ENCODE results near the gene MYZAP. TPM values are rescaled to one million over a fixed set of nuclear protein-coding genes. Genes with fewer than 3 reads are reported as not detected.

MYZAP gene
- total and polyA plus RNA-seq, 3 experiments from 2014 or later, result not detected

GRCh38 chr15:57597431-57597830 is 5.7 kb downstream of the MYZAP start:
- Mint-ChIP-seq H3K9me3 (no peaks in the 10 kb centered on the region), H3K36me3 (no peaks in the 10 kb centered on the region), H3K4me1 (peaks cover 0 to 4% (median 0%) of the 10 kb centered on the region in 3 donors), H3K4me3 (no peak overlapping the region), H3K27ac (no peak overlapping the region), H3K27me3 (peaks cover 6 to 19% of the 10 kb centered on the region in 2 donors)
- POLR2A ChIA-PET, result no interaction called here
- CTCF ChIA-PET, result no interaction called here
- no peak for DNase-seq
- Histone ChIP-seq H3K9me3 (ENCODE audit: low read length) (no peaks in the 10 kb centered on the region), H3K4me1 (ENCODE audit: insufficient read depth, low read length) (no peaks in the 10 kb centered on the region), H3K36me3 (ENCODE audit: insufficient read depth, low read length) (no peaks in the 10 kb centered on the region), H3K4me3 (ENCODE audit: low read length) (no peak overlapping the region), H3K27me3 (ENCODE audit: insufficient read depth, low read length, poor library complexity, severe bottlenecking) (no peaks in the 10 kb centered on the region), H3K27ac (ENCODE audit: low read depth, low read length) (no peak overlapping the region)

GRCh38 chr15:57598346-57598745 is 6.6 kb downstream of the MYZAP start:
- no peaks in the 10 kb centered on the region for H3K36me3 Mint-ChIP-seq

GRCh38 chr15:57599296-57599810 is 7.6 kb downstream of the MYZAP start:
- Histone ChIP-seq H3K4me3 (ENCODE audit: low read length) (no peak overlapping the region), H3K4me1 (ENCODE audit: insufficient read depth, low read length) (no peaks in the 10 kb centered on the region), H3K27me3 (ENCODE audit: insufficient read depth, low read length, poor library complexity, severe bottlenecking) (no peaks in the 10 kb centered on the region), H3K36me3 (ENCODE audit: insufficient read depth, low read length) (no peaks in the 10 kb centered on the region), H3K9me3 (ENCODE audit: low read length) (no peaks in the 10 kb centered on the region), H3K27ac (ENCODE audit: low read depth, low read length) (no peak overlapping the region)
- no peak overlapping the region for H3K27ac Mint-ChIP-seq
- H3K9me3 Mint-ChIP-seq, result no peaks in the 10 kb centered on the region
- ChIA-PET POLR2A (no interaction called here), CTCF (interaction anchor here (0.8 kb wide), 1 partner anchor 38 kb away, joined by 3 read pairs; no protein-coding TSS in a partner anchor)
- peaks cover 5 to 11% of the 10 kb centered on the region in 2 donors for H3K27me3 Mint-ChIP-seq
- no peak for DNase-seq
- no peaks in the 10 kb centered on the region for H3K4me1 Mint-ChIP-seq
- H3K36me3 Mint-ChIP-seq, result no peaks in the 10 kb centered on the region
- no peak overlapping the region for H3K4me3 Mint-ChIP-seq

More at GRCh38 chr15:57598346-57598745, 6.6 kb downstream of the MYZAP start:
- Mint-ChIP-seq H3K9me3 (no peaks in the 10 kb centered on the region), H3K4me3 (no peak overlapping the region), H3K27ac (no peak overlapping the region), H3K27me3 (peaks cover 5 to 18% of the 10 kb centered on the region in 2 donors), H3K4me1 (no peaks in the 10 kb centered on the region)
- POLR2A ChIA-PET, result no interaction called here
- no peak for DNase-seq
- Histone ChIP-seq H3K27ac (ENCODE audit: low read depth, low read length) (no peak overlapping the region), H3K27me3 (ENCODE audit: insufficient read depth, low read length, poor library complexity, severe bottlenecking) (no peaks in the 10 kb centered on the region), H3K36me3 (ENCODE audit: insufficient read depth, low read length) (no peaks in the 10 kb centered on the region), H3K4me1 (ENCODE audit: insufficient read depth, low read length) (no peaks in the 10 kb centered on the region), H3K4me3 (ENCODE audit: low read length) (no peak overlapping the region), H3K9me3 (ENCODE audit: low read length) (no peaks in the 10 kb centered on the region)
- CTCF ChIA-PET, result no interaction called here

GRCh38 chr15:57600197-57600596 is 8.5 kb downstream of the MYZAP start:
- Mint-ChIP-seq H3K9me3 (no peaks in the 10 kb centered on the region), H3K4me3 (no peak overlapping the region), H3K27me3 (peaks cover 5 to 16% of the 10 kb centered on the region in 2 donors), H3K36me3 (no peaks in the 10 kb centered on the region), H3K27ac (no peak overlapping the region), H3K4me1 (no peaks in the 10 kb centered on the region)
- Histone ChIP-seq H3K27me3 (ENCODE audit: insufficient read depth, low read length, poor library complexity, severe bottlenecking) (no peaks in the 10 kb centered on the region), H3K27ac (ENCODE audit: low read depth, low read length) (no peak overlapping the region), H3K9me3 (ENCODE audit: low read length) (no peaks in the 10 kb centered on the region), H3K4me3 (ENCODE audit: low read length) (no peak overlapping the region), H3K36me3 (ENCODE audit: insufficient read depth, low read length) (no peaks in the 10 kb centered on the region), H3K4me1 (ENCODE audit: insufficient read depth, low read length) (no peaks in the 10 kb centered on the region)
- POLR2A ChIA-PET, result no interaction called here
- CTCF ChIA-PET, result no interaction called here
- no peak for DNase-seq

GRCh38 chr15:57604507-57604906 is 12.8 kb downstream of the MYZAP start:
- no peaks in the 10 kb centered on the region for H3K9me3 Mint-ChIP-seq
- peak overlapping the region in 1 of 8 donors; percentile 81 for H3K27ac Mint-ChIP-seq
- H3K36me3 ChIP-seq (ENCODE audit: insufficient read depth, low read length), result no peaks in the 10 kb centered on the region
- no peak overlapping the region for H3K4me3 ChIP-seq (ENCODE audit: low read length)
- H3K27me3 Mint-ChIP-seq, result peaks cover 11 to 28% of the 10 kb centered on the region in 2 donors
- H3K9me3 ChIP-seq (ENCODE audit: low read length), result no peaks in the 10 kb centered on the region
- no peak overlapping the region for H3K27ac ChIP-seq (ENCODE audit: low read depth, low read length)
- DNase-seq, result no peak
- H3K27me3 ChIP-seq (ENCODE audit: insufficient read depth, low read length, poor library complexity, severe bottlenecking), result no peaks in the 10 kb centered on the region
- no peaks in the 10 kb centered on the region for H3K4me1 Mint-ChIP-seq
- POLR2A ChIA-PET, result no interaction called here
- H3K36me3 Mint-ChIP-seq, result no peaks in the 10 kb centered on the region
- no peak overlapping the region for H3K4me3 Mint-ChIP-seq
- CTCF ChIA-PET, result no interaction called here
- no peaks in the 10 kb centered on the region for H3K4me1 ChIP-seq (ENCODE audit: insufficient read depth, low read length)

- ChIA-PET POLR2A (no interaction called here), CTCF (no interaction called here)
- no peaks in the 10 kb centered on the region for H3K9me3 ChIP-seq (ENCODE audit: low read length)
- no peak for DNase-seq
- no peak overlapping the region for H3K27ac Mint-ChIP-seq
- no peaks in the 10 kb centered on the region for H3K36me3 ChIP-seq (ENCODE audit: insufficient read depth, low read length)
- no peaks in the 10 kb centered on the region for H3K27me3 ChIP-seq (ENCODE audit: insufficient read depth, low read length, poor library complexity, severe bottlenecking)
- no peaks in the 10 kb centered on the region for H3K9me3 Mint-ChIP-seq
- no peaks in the 10 kb centered on the region for H3K36me3 Mint-ChIP-seq
- H3K27me3 Mint-ChIP-seq, result peaks cover 11 to 28% of the 10 kb centered on the region in 2 donors
- H3K4me3 ChIP-seq (ENCODE audit: low read length), result no peak overlapping the region
- no peaks in the 10 kb centered on the region for H3K4me1 ChIP-seq (ENCODE audit: insufficient read depth, low read length)
- no peak overlapping the region for H3K27ac ChIP-seq (ENCODE audit: low read depth, low read length)
- H3K4me3 Mint-ChIP-seq, result no peak overlapping the region
- no peaks in the 10 kb centered on the region for H3K4me1 Mint-ChIP-seq
These were observed 13.8 kb downstream of the MYZAP start for GRCh38 chr15:57605491-57605890.

GRCh38 chr15:57606048-57606447 is 14.3 kb downstream of the MYZAP start:
- DNase-seq, result no peak
- Histone ChIP-seq H3K27ac (ENCODE audit: low read depth, low read length) (no peak overlapping the region), H3K4me1 (ENCODE audit: insufficient read depth, low read length) (no peaks in the 10 kb centered on the region), H3K9me3 (ENCODE audit: low read length) (no peaks in the 10 kb centered on the region), H3K36me3 (ENCODE audit: insufficient read depth, low read length) (no peaks in the 10 kb centered on the region), H3K4me3 (ENCODE audit: low read length) (no peak overlapping the region), H3K27me3 (ENCODE audit: insufficient read depth, low read length, poor library complexity, severe bottlenecking) (no peaks in the 10 kb centered on the region)
- Mint-ChIP-seq H3K36me3 (no peaks in the 10 kb centered on the region), H3K4me1 (no peaks in the 10 kb centered on the region), H3K9me3 (no peaks in the 10 kb centered on the region), H3K27me3 (peaks cover 11 to 26% of the 10 kb centered on the region in 2 donors), H3K27ac (no peak overlapping the region), H3K4me3 (no peak overlapping the region)
- POLR2A ChIA-PET, result no interaction called here
- CTCF ChIA-PET, result no interaction called here

- Histone ChIP-seq H3K36me3 (ENCODE audit: insufficient read depth, low read length) (no peaks in the 10 kb centered on the region), H3K4me3 (ENCODE audit: low read length) (no peak overlapping the region), H3K27me3 (ENCODE audit: insufficient read depth, low read length, poor library complexity, severe bottlenecking) (no peaks in the 10 kb centered on the region), H3K27ac (ENCODE audit: low read depth, low read length) (no peak overlapping the region), H3K4me1 (ENCODE audit: insufficient read depth, low read length) (no peaks in the 10 kb centered on the region), H3K9me3 (ENCODE audit: low read length) (no peaks in the 10 kb centered on the region)
- no peak overlapping the region for H3K4me3 Mint-ChIP-seq
- H3K36me3 Mint-ChIP-seq, result no peaks in the 10 kb centered on the region
- peaks cover 7 to 24% of the 10 kb centered on the region in 2 donors for H3K27me3 Mint-ChIP-seq
- DNase-seq, result no peak
- no peaks in the 10 kb centered on the region for H3K9me3 Mint-ChIP-seq
- ChIA-PET POLR2A (no interaction called here), CTCF (no interaction called here)
- H3K4me1 Mint-ChIP-seq, result no peaks in the 10 kb centered on the region
- H3K27ac Mint-ChIP-seq, result no peak overlapping the region
These were observed 15.1 kb downstream of the MYZAP start for GRCh38 chr15:57606816-57607215.

- H3K27me3 ChIP-seq (ENCODE audit: insufficient read depth, low read length, poor library complexity, severe bottlenecking), result no peaks in the 10 kb centered on the region
- H3K4me3 Mint-ChIP-seq, result no peak overlapping the region
- no peaks in the 10 kb centered on the region for H3K4me1 Mint-ChIP-seq
- no peaks in the 10 kb centered on the region for H3K9me3 Mint-ChIP-seq
- peaks cover 7 to 24% of the 10 kb centered on the region in 2 donors for H3K27me3 Mint-ChIP-seq
- no peak overlapping the region for H3K4me3 ChIP-seq (ENCODE audit: low read length)
- no peaks in the 10 kb centered on the region for H3K4me1 ChIP-seq (ENCODE audit: insufficient read depth, low read length)
- H3K36me3 Mint-ChIP-seq, result no peaks in the 10 kb centered on the region
- CTCF ChIA-PET, result no interaction called here
- H3K27ac ChIP-seq (ENCODE audit: low read depth, low read length), result no peak overlapping the region
- no peak for DNase-seq
- no peaks in the 10 kb centered on the region for H3K9me3 ChIP-seq (ENCODE audit: low read length)
- no peak overlapping the region for H3K27ac Mint-ChIP-seq
- H3K36me3 ChIP-seq (ENCODE audit: insufficient read depth, low read length), result no peaks in the 10 kb centered on the region
- POLR2A ChIA-PET, result no interaction called here
These were observed 15.9 kb downstream of the MYZAP start for GRCh38 chr15:57607570-57608000.
